GM23338 (cell line): ENCODE data around the gene CD300C. TPM values are rescaled to one million over a fixed set of nuclear protein-coding genes. Genes with fewer than 3 reads are reported as not detected.

Experiments used
- ATAC-seq: fragments of 200-7000 bp; cut with Tn5 transposase; 3 replicates; pipeline ENCODE4 v1.9.1; 2020
- DNase-seq: peaks from one replicate; pipeline ENCODE4 v3.0.0-alpha.2; 2015; ENCODE audit warnings: low spot score
- H2AFZ ChIP-seq: fragments of 200-600 bp; sonication (generic); 2 replicates; pipeline ENCODE4 v1.8.0; 2016; ENCODE audit warnings: antibody characterized with exemption, mild to moderate bottlenecking, moderate library complexity
- H3F3A ChIP-seq: fragments of 200-600 bp; sonication (generic); replicated peaks from 2 replicates; pipeline ENCODE4 v1.8.0; 2017; ENCODE audit warnings: antibody characterized with exemption, mixed run types, low read depth
- H3K27ac ChIP-seq: fragments of 200-600 bp; sonication (generic); 2 replicates; pipeline ENCODE4 v1.6.1; 2016; ENCODE audit warnings: low read depth
- H3K27me3 ChIP-seq: fragments of 200-600 bp; sonication (generic); 2 replicates; pipeline ENCODE4 v1.8.0; 2016; ENCODE audit warnings: mild to moderate bottlenecking, mixed run types, moderate library complexity; ENCODE audit not compliant: insufficient read depth
- H3K36me3 ChIP-seq: fragments of 200-600 bp; sonication (generic); 2 replicates; pipeline ENCODE4 v1.8.0; 2016; ENCODE audit warnings: mild to moderate bottlenecking; ENCODE audit not compliant: insufficient read depth
- H3K4me1 ChIP-seq: fragments of 200-600 bp; sonication (generic); 2 replicates; pipeline ENCODE4 v1.8.0; 2016; ENCODE audit warnings: mild to moderate bottlenecking, moderate library complexity; ENCODE audit not compliant: insufficient read depth
- H3K4me2 ChIP-seq: fragments of 200-600 bp; sonication (generic); 2 replicates; pipeline ENCODE4 v1.7.1; 2017; ENCODE audit warnings: mixed run types
- H3K4me3 ChIP-seq: fragments of 200-600 bp; sonication (generic); 2 replicates; pipeline ENCODE4 v1.6.1; 2016; ENCODE audit warnings: mixed run types
- H3K79me2 ChIP-seq: fragments of 200-600 bp; sonication (generic); replicated peaks from 2 replicates; pipeline ENCODE4 v1.8.0; 2017; ENCODE audit warnings: mild to moderate bottlenecking; ENCODE audit not compliant: insufficient read depth
- H3K9me2 ChIP-seq: fragments of 200-600 bp; sonication (generic); 2 replicates; pipeline ENCODE4 v1.8.0; 2017; ENCODE audit not compliant: insufficient read depth
- H4K20me1 ChIP-seq: fragments of 200-600 bp; sonication (generic); replicated peaks from 2 replicates; pipeline ENCODE4 v1.8.0; 2017; ENCODE audit warnings: mild to moderate bottlenecking; ENCODE audit not compliant: insufficient read depth
- H3K27ac Mint-ChIP-seq: 2 replicates; pipeline ENCODE4 v1.8.0; 2020; ENCODE audit warnings: inconsistent platforms, mild to moderate bottlenecking, moderate library complexity, mixed read lengths
- H3K27me3 Mint-ChIP-seq: 3 replicates; pipeline ENCODE4 v1.8.0; 2022; ENCODE audit warnings: low read depth, mild to moderate bottlenecking, moderate library complexity, mixed read lengths, inconsistent platforms; ENCODE audit not compliant: insufficient read depth, poor library complexity
- H3K36me3 Mint-ChIP-seq: 3 replicates; pipeline ENCODE4 v1.8.0; 2021; ENCODE audit warnings: low read depth, mild to moderate bottlenecking, inconsistent platforms, moderate library complexity, mixed read lengths
- H3K4me1 Mint-ChIP-seq: 3 replicates; pipeline ENCODE4 v1.8.0; 2020; ENCODE audit warnings: mild to moderate bottlenecking, inconsistent platforms, mixed read lengths
- H3K4me3 Mint-ChIP-seq: 3 replicates; pipeline ENCODE4 v1.8.0; 2021; ENCODE audit warnings: moderate library complexity, mild to moderate bottlenecking, inconsistent platforms, mixed read lengths
- H3K9me3 Mint-ChIP-seq: 3 replicates; pipeline ENCODE4 v1.8.0; 2020; ENCODE audit warnings: moderate library complexity, mild to moderate bottlenecking, inconsistent platforms, mixed read lengths
- CREB1 ChIP-seq: fragments of 250-450 bp; sonication (Bioruptor Pico); IDR thresholded peaks from 2 replicates; pipeline ENCODE4 v1.5.0; 2020; ENCODE audit warnings: low read depth, mild to moderate bottlenecking, moderate library complexity
- JUNB ChIP-seq: IDR thresholded peaks from one replicate; pipeline ENCODE4 v1.6.1; 2016; ENCODE audit warnings: antibody characterized with exemption; ENCODE audit not compliant: unreplicated experiment
- NANOG ChIP-seq: IDR thresholded peaks from 2 replicates; pipeline ENCODE4 v1.6.1; 2016; ENCODE audit warnings: antibody characterized with exemption, borderline replicate concordance
- POLR2AphosphoS5 ChIP-seq: IDR thresholded peaks from 2 replicates; pipeline ENCODE4 v1.6.1; 2016; ENCODE audit warnings: antibody characterized with exemption, low read depth
- ZNF114 ChIP-seq: fragments of 250-450 bp; sonication (Bioruptor Pico); IDR thresholded peaks from 2 replicates; pipeline ENCODE4 v1.5.0; 2020; ENCODE audit warnings: mild to moderate bottlenecking, moderate library complexity
- ZNF331 ChIP-seq: fragments of 250-450 bp; sonication (Bioruptor Pico); IDR thresholded peaks from 2 replicates; pipeline ENCODE4 v1.5.0; 2020; ENCODE audit warnings: low read depth, mild to moderate bottlenecking, moderate library complexity
- polyA plus RNA-seq: library from polyadenylated mRNA; unstranded; fragments of >200 nt; fragmentation: Nextera tagmentation; extraction: Ambion mirVana; gene quantifications from 2 replicates; pipeline ENCODE4 v1.2.1, GENCODE V29; 2016
- total RNA-seq: library from RNA; depleted of rRNA; stranded (reverse); fragments of >200 nt; shearing (Covaris generic); gene quantifications from 2 replicates; pipeline ENCODE4 v1.2.3, GENCODE V29; 2014
- TF ChIP-seq, protein P1 (sequence below), 2 experiments: fragments of 200-600 bp in 1 of 2; sonication (generic) in 1 of 2; conservative IDR thresholded peaks; 2 replicates each; pipeline versions ENCODE4 v1.5.1 to v1.6.1; 2016 to 2017; ENCODE audit warnings: antibody characterized with exemption in 2 of 2, low read depth in 2 of 2, mild to moderate bottlenecking in 2 of 2, moderate library complexity in 1 of 2
- TF ChIP-seq, protein P2 (sequence below): IDR thresholded peaks from one replicate; pipeline ENCODE4 v1.6.1; 2018; ENCODE audit warnings: antibody characterized with exemption; ENCODE audit not compliant: unreplicated experiment
- TF ChIP-seq, protein P3 (sequence below): fragments of 250-450 bp; sonication (Bioruptor Pico); IDR thresholded peaks from 2 replicates; pipeline ENCODE4 v1.5.0; 2020; ENCODE audit warnings: mild to moderate bottlenecking, moderate library complexity

CD300C gene
- total and polyA plus RNA-seq, 2 experiments from 2014 or later = not detected

DNA sequence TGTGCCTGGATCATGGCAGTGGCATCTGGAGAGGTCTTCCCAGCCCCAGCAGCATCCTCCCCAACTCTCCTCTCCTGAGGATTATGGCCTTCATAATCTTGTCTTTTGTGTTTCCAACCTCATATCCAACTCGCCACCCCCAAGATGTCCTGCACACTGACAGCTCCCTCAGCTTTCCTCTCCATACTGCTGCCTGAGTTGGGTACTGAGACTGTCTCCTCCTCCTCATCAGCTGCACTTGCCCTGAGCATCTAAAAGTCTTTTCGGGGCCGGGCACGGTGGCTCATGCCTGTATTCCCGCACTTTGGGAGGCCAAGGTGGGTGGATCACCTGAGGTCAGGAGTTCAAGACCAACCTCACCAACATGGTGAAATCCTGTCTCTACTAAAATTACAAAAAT, 16.7 kb downstream of the CD300C start:
- H2AFZ ChIP-seq = no peak overlapping the region
- no peaks in the 10 kb centered on the region for H3K4me1 ChIP-seq
- no peak overlapping the region for H3K4me2 ChIP-seq
- DNase-seq (no peak), ATAC-seq (no peak)
- H3K36me3 Mint-ChIP-seq = no peaks in the 10 kb centered on the region
- no peaks in the 10 kb centered on the region for H3F3A ChIP-seq
- no peaks in the 10 kb centered on the region for H3K79me2 ChIP-seq
- no peaks in the 10 kb centered on the region for H3K27me3 ChIP-seq
- H3K4me1 Mint-ChIP-seq = peaks cover 4% of the 10 kb centered on the region
- no peaks in the 10 kb centered on the region for H3K9me2 ChIP-seq
- H3K27ac Mint-ChIP-seq = no peak overlapping the region
- no peak overlapping the region for H3K27ac ChIP-seq
- TF ChIP-seq NANOG = no peak
- TF ChIP-seq, protein P1, sequence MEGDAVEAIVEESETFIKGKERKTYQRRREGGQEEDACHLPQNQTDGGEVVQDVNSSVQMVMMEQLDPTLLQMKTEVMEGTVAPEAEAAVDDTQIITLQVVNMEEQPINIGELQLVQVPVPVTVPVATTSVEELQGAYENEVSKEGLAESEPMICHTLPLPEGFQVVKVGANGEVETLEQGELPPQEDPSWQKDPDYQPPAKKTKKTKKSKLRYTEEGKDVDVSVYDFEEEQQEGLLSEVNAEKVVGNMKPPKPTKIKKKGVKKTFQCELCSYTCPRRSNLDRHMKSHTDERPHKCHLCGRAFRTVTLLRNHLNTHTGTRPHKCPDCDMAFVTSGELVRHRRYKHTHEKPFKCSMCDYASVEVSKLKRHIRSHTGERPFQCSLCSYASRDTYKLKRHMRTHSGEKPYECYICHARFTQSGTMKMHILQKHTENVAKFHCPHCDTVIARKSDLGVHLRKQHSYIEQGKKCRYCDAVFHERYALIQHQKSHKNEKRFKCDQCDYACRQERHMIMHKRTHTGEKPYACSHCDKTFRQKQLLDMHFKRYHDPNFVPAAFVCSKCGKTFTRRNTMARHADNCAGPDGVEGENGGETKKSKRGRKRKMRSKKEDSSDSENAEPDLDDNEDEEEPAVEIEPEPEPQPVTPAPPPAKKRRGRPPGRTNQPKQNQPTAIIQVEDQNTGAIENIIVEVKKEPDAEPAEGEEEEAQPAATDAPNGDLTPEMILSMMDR (conservative IDR thresholded peaks at IDR 0.05; ENCODE audit: low read depth in 2 of 2) = no peak
- no peak for TF ChIP-seq JUNB
- TF ChIP-seq, protein P2, sequence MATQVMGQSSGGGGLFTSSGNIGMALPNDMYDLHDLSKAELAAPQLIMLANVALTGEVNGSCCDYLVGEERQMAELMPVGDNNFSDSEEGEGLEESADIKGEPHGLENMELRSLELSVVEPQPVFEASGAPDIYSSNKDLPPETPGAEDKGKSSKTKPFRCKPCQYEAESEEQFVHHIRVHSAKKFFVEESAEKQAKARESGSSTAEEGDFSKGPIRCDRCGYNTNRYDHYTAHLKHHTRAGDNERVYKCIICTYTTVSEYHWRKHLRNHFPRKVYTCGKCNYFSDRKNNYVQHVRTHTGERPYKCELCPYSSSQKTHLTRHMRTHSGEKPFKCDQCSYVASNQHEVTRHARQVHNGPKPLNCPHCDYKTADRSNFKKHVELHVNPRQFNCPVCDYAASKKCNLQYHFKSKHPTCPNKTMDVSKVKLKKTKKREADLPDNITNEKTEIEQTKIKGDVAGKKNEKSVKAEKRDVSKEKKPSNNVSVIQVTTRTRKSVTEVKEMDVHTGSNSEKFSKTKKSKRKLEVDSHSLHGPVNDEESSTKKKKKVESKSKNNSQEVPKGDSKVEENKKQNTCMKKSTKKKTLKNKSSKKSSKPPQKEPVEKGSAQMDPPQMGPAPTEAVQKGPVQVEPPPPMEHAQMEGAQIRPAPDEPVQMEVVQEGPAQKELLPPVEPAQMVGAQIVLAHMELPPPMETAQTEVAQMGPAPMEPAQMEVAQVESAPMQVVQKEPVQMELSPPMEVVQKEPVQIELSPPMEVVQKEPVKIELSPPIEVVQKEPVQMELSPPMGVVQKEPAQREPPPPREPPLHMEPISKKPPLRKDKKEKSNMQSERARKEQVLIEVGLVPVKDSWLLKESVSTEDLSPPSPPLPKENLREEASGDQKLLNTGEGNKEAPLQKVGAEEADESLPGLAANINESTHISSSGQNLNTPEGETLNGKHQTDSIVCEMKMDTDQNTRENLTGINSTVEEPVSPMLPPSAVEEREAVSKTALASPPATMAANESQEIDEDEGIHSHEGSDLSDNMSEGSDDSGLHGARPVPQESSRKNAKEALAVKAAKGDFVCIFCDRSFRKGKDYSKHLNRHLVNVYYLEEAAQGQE = no peak
- no peak for TF ChIP-seq CREB1 (CRISPR knock-in tag)
- no peak for TF ChIP-seq ZNF114 (CRISPR knock-in tag)
- TF ChIP-seq ZNF331 (CRISPR knock-in tag) = no peak
- no peak for TF ChIP-seq POLR2AphosphoS5
- H4K20me1 ChIP-seq = no peaks in the 10 kb centered on the region
- H3K9me3 Mint-ChIP-seq = peaks cover 7% of the 10 kb centered on the region
- peaks cover 10% of the 10 kb centered on the region for H3K27me3 Mint-ChIP-seq
- H3K36me3 ChIP-seq = no peaks in the 10 kb centered on the region
- no peak overlapping the region for H3K4me3 ChIP-seq
- H3K4me3 Mint-ChIP-seq = no peak overlapping the region

DNA sequence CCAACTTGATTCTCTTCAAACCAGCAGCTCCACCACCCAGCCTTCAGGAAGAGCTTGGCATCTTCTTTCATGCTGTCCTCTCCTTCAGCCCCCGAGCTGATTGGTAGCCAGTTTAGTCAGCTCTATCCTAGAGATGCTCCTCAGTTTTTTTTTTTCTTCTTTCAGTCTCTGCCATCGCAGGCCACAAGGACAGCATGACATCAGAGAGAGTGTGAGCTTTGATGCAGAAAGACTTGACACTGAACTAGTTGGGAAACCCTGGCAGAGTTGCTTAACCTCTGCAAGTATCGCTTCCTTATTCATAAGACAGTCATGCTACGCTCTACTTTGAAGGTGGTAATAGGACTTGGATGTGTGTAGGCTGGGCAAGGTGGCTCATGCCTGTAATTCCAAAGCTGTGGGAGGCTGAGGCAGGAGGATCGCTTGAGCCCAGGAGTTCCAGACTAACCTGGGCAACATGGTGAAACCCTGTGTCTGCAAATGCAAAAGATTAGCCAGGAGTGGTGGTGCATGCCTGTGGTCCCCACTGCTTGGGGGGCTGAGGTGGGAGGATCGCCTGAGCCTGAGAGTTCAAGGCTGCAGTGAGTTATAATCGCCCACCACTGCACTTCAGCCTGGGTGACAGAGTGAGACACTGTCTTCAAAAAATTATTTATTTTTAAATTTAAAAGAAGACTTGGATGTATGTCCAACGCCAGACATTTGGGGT, 17.3 kb downstream of the CD300C start:
- Histone ChIP-seq H3K4me1 (no peaks in the 10 kb centered on the region), H3K4me2 (no peak overlapping the region), H3F3A (no peaks in the 10 kb centered on the region), H2AFZ (no peak overlapping the region), H4K20me1 (no peaks in the 10 kb centered on the region), H3K4me3 (no peak overlapping the region), H3K79me2 (no peaks in the 10 kb centered on the region), H3K9me2 (no peaks in the 10 kb centered on the region), H3K27ac (no peak overlapping the region), H3K27me3 (no peaks in the 10 kb centered on the region), H3K36me3 (no peaks in the 10 kb centered on the region)
- H3K27ac Mint-ChIP-seq = no peak overlapping the region
- H3K4me3 Mint-ChIP-seq = no peak overlapping the region
- H3K4me1 Mint-ChIP-seq = peaks cover 4% of the 10 kb centered on the region
- DNase-seq (no peak), ATAC-seq (no peak)
- H3K27me3 Mint-ChIP-seq = peaks cover 10% of the 10 kb centered on the region
- peaks cover 11% of the 10 kb centered on the region for H3K9me3 Mint-ChIP-seq
- H3K36me3 Mint-ChIP-seq = no peaks in the 10 kb centered on the region
- no peak for TF ChIP-seq CREB1 (CRISPR knock-in tag)
- no peak for TF ChIP-seq NANOG
- TF ChIP-seq ZNF114 (CRISPR knock-in tag) = no peak
- TF ChIP-seq, protein P3, sequence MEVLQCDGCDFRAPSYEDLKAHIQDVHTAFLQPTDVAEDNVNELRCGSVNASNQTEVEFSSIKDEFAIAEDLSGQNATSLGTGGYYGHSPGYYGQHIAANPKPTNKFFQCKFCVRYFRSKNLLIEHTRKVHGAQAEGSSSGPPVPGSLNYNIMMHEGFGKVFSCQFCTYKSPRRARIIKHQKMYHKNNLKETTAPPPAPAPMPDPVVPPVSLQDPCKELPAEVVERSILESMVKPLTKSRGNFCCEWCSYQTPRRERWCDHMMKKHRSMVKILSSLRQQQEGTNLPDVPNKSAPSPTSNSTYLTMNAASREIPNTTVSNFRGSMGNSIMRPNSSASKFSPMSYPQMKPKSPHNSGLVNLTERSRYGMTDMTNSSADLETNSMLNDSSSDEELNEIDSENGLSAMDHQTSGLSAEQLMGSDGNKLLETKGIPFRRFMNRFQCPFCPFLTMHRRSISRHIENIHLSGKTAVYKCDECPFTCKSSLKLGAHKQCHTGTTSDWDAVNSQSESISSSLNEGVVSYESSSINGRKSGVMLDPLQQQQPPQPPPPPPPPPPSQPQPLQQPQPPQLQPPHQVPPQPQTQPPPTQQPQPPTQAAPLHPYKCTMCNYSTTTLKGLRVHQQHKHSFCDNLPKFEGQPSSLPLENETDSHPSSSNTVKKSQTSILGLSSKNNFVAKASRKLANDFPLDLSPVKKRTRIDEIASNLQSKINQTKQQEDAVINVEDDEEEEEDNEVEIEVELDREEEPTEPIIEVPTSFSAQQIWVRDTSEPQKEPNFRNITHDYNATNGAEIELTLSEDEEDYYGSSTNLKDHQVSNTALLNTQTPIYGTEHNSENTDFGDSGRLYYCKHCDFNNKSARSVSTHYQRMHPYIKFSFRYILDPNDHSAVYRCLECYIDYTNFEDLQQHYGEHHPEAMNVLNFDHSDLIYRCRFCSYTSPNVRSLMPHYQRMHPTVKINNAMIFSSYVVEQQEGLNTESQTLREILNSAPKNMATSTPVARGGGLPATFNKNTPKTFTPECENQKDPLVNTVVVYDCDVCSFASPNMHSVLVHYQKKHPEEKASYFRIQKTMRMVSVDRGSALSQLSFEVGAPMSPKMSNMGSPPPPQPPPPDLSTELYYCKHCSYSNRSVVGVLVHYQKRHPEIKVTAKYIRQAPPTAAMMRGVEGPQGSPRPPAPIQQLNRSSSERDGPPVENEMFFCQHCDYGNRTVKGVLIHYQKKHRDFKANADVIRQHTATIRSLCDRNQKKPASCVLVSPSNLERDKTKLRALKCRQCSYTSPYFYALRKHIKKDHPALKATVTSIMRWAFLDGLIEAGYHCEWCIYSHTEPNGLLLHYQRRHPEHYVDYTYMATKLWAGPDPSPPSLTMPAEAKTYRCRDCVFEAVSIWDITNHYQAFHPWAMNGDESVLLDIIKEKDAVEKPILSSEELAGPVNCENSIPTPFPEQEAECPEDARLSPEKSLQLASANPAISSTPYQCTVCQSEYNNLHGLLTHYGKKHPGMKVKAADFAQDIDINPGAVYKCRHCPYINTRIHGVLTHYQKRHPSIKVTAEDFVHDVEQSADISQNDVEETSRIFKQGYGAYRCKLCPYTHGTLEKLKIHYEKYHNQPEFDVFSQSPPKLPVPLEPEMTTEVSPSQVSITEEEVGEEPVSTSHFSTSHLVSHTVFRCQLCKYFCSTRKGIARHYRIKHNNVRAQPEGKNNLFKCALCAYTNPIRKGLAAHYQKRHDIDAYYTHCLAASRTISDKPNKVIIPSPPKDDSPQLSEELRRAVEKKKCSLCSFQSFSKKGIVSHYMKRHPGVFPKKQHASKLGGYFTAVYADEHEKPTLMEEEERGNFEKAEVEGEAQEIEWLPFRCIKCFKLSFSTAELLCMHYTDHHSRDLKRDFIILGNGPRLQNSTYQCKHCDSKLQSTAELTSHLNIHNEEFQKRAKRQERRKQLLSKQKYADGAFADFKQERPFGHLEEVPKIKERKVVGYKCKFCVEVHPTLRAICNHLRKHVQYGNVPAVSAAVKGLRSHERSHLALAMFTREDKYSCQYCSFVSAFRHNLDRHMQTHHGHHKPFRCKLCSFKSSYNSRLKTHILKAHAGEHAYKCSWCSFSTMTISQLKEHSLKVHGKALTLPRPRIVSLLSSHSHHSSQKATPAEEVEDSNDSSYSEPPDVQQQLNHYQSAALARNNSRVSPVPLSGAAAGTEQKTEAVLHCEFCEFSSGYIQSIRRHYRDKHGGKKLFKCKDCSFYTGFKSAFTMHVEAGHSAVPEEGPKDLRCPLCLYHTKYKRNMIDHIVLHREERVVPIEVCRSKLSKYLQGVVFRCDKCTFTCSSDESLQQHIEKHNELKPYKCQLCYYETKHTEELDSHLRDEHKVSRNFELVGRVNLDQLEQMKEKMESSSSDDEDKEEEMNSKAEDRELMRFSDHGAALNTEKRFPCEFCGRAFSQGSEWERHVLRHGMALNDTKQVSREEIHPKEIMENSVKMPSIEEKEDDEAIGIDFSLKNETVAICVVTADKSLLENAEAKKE = no peak
